H9 (cell line): ENCODE results near the gene CAMK2G. TPM values are rescaled to one million over a fixed set of nuclear protein-coding genes. Genes with fewer than 3 reads are reported as not detected.

ENCODE experiments used
- DNase-seq: peaks from one replicate; pipeline ENCODE4 v3.0.0-alpha.2; 2017
- H2AFZ ChIP-seq: one replicate; pipeline ENCODE4 v1.6.1; 2013; ENCODE audit warnings: mild to moderate bottlenecking, low read length, control low read depth, moderate library complexity
- H2AK5ac ChIP-seq: 2 replicates; pipeline ENCODE4 v1.6.1; 2013; ENCODE audit warnings: low read length, control low read depth, mixed read lengths; ENCODE audit not compliant: insufficient read length
- H2BK120ac ChIP-seq: one replicate; pipeline ENCODE4 v1.6.1; 2013; ENCODE audit warnings: low read depth, mild to moderate bottlenecking, low read length, control low read depth, inconsistent platforms; ENCODE audit not compliant: poor library complexity, severe bottlenecking
- H2BK12ac ChIP-seq: 2 replicates; pipeline ENCODE4 v1.6.1; 2013; ENCODE audit warnings: low read length, control low read depth, mixed read lengths, low read depth; ENCODE audit not compliant: insufficient read length
- H2BK15ac ChIP-seq: 2 replicates; pipeline ENCODE4 v1.6.1; 2013; ENCODE audit warnings: low read depth, low read length, control low read depth
- H2BK20ac ChIP-seq: one replicate; pipeline ENCODE4 v1.6.1; 2013; ENCODE audit warnings: low read depth, mild to moderate bottlenecking, low read length, control low read depth, inconsistent platforms; ENCODE audit not compliant: poor library complexity, severe bottlenecking
- H2BK5ac ChIP-seq: 2 replicates; pipeline ENCODE4 v1.6.1; 2013; ENCODE audit warnings: low read length, control low read depth, mixed read lengths; ENCODE audit not compliant: insufficient read length
- H3K14ac ChIP-seq: 2 replicates; pipeline ENCODE4 v1.6.1; 2013; ENCODE audit warnings: low read length, control low read depth; ENCODE audit not compliant: insufficient read depth
- H3K18ac ChIP-seq: 2 replicates; pipeline ENCODE4 v1.6.1; 2013; ENCODE audit warnings: low read depth, mild to moderate bottlenecking, mixed read lengths, low read length, control low read depth; ENCODE audit not compliant: insufficient read length
- H3K23ac ChIP-seq: 2 replicates; pipeline ENCODE4 v1.6.1; 2013; ENCODE audit warnings: low read length, control low read depth, mixed read lengths, low read depth; ENCODE audit not compliant: insufficient read length
- H3K23me2 ChIP-seq: 2 replicates; pipeline ENCODE4 v1.6.1; 2013; ENCODE audit warnings: low read depth, mild to moderate bottlenecking, mixed read lengths, low read length, control low read depth; ENCODE audit not compliant: insufficient read length, poor library complexity, severe bottlenecking
- H3K27ac ChIP-seq: 2 replicates; pipeline ENCODE4 v1.5.1; 2013; ENCODE audit warnings: low read length, control low read depth, mixed read lengths, low read depth; ENCODE audit not compliant: insufficient read length
- H3K27me3 ChIP-seq: 2 replicates; pipeline ENCODE4 v1.6.1; 2013; ENCODE audit warnings: low read length, control low read depth, inconsistent platforms; ENCODE audit not compliant: insufficient read depth
- H3K4ac ChIP-seq: 2 replicates; pipeline ENCODE4 v1.6.1; 2013; ENCODE audit warnings: low read depth, mild to moderate bottlenecking, control low read depth, inconsistent platforms, low read length, moderate library complexity
- H3K4me1 ChIP-seq: 2 replicates; pipeline ENCODE4 v1.6.1; 2013; ENCODE audit warnings: low read length, control low read depth, inconsistent platforms; ENCODE audit not compliant: insufficient read depth
- H3K4me2 ChIP-seq: 2 replicates; pipeline ENCODE4 v1.6.1; 2013; ENCODE audit warnings: low read length, control low read depth, mixed read lengths; ENCODE audit not compliant: insufficient read length, insufficient read depth
- H3K56ac ChIP-seq: 2 replicates; pipeline ENCODE4 v1.6.1; 2013; ENCODE audit warnings: low read depth, mild to moderate bottlenecking, mixed read lengths, low read length, control low read depth; ENCODE audit not compliant: insufficient read length
- H3K79me1 ChIP-seq: 2 replicates; pipeline ENCODE4 v1.6.1; 2013; ENCODE audit warnings: low read depth, mild to moderate bottlenecking, moderate library complexity, low read length, control low read depth, inconsistent platforms; ENCODE audit not compliant: insufficient read depth, poor library complexity, severe bottlenecking
- H3K79me2 ChIP-seq: 2 replicates; pipeline ENCODE4 v1.6.1; 2013; ENCODE audit warnings: low read length, control low read depth, inconsistent platforms; ENCODE audit not compliant: insufficient read depth
- H3K9ac ChIP-seq: 2 replicates; pipeline ENCODE4 v1.6.1; 2013; ENCODE audit warnings: low read length, control low read depth, mixed read lengths; ENCODE audit not compliant: insufficient read length; ENCODE audit errors: extremely low read depth
- H3K9me3 ChIP-seq: one replicate; pipeline ENCODE4 v1.6.1; 2013; ENCODE audit warnings: low read depth, low read length, inconsistent platforms; ENCODE audit not compliant: control insufficient read depth
- H3T11ph ChIP-seq: one replicate; pipeline ENCODE4 v1.6.1; 2013; ENCODE audit warnings: mild to moderate bottlenecking, low read length, control low read depth, inconsistent platforms
- H4K20me1 ChIP-seq: one replicate; pipeline ENCODE4 v1.6.1; 2013; ENCODE audit not compliant: control insufficient read depth, insufficient read length, insufficient read depth
- H4K5ac ChIP-seq: 2 replicates; pipeline ENCODE4 v1.6.1; 2013; ENCODE audit warnings: low read depth, mild to moderate bottlenecking, mixed read lengths, low read length, control low read depth; ENCODE audit not compliant: insufficient read length
- H4K8ac ChIP-seq: replicated peaks from 2 replicates; pipeline ENCODE4 v1.6.1; 2013; ENCODE audit warnings: low read length, control low read depth, mixed read lengths, low read depth; ENCODE audit not compliant: insufficient read length
- H4K91ac ChIP-seq: 2 replicates; pipeline ENCODE4 v1.6.1; 2013; ENCODE audit warnings: low read depth, mild to moderate bottlenecking, moderate library complexity, mixed read lengths, low read length, control low read depth; ENCODE audit not compliant: insufficient read length
- H3K27ac Mint-ChIP-seq, 3 experiments: 2 replicates in 2 of 3; 3 replicates in 1 of 3; pipeline ENCODE4 v1.8.0; 2020 to 2021; ENCODE audit warnings: mixed read lengths in 3 of 3, mild to moderate bottlenecking in 1 of 3, moderate library complexity in 1 of 3
- H3K27me3 Mint-ChIP-seq: 2 replicates; pipeline ENCODE4 v1.8.0; 2021; ENCODE audit warnings: low read depth, mild to moderate bottlenecking, moderate library complexity, mixed read lengths
- H3K36me3 Mint-ChIP-seq, 3 experiments: 2 replicates in 2 of 3; 3 replicates in 1 of 3; pipeline ENCODE4 v1.8.0; 2020 to 2021; ENCODE audit warnings: low read depth in 3 of 3, mixed read lengths in 3 of 3; ENCODE audit not compliant: insufficient read depth in 1 of 3
- H3K4me1 Mint-ChIP-seq, 2 experiments: 2 replicates each; pipeline ENCODE4 v1.8.0; 2020; ENCODE audit warnings: mixed read lengths in 2 of 2
- H3K4me3 Mint-ChIP-seq, 2 experiments: 2 replicates in 1 of 2; 3 replicates in 1 of 2; pipeline ENCODE4 v1.8.0; 2020 to 2021; ENCODE audit warnings: mild to moderate bottlenecking in 2 of 2, mixed read lengths in 2 of 2, moderate library complexity in 1 of 2
- H3K9me3 Mint-ChIP-seq, 2 experiments: 2 replicates in 1 of 2; 3 replicates in 1 of 2; pipeline ENCODE4 v1.8.0; 2020; ENCODE audit warnings: mild to moderate bottlenecking in 2 of 2, mixed read lengths in 2 of 2, moderate library complexity in 1 of 2
- WGBS: extraction: QIAGEN DNeasy Blood & Tissue Kit; methylation state at CpG from one replicate; pipeline ENCODE4 v1.1.7; 2013; ENCODE audit warnings: missing lambda C conversion rate, low lambda C conversion rate, mixed read lengths; ENCODE audit not compliant: insufficient read length; ENCODE audit errors: extremely low coverage; 5-methylcytosine and 5-hydroxymethylcytosine counted together
- total RNA-seq: library from RNA; stranded (reverse); gene quantifications from 2 replicates; pipeline ENCODE4 v1.2.1, GENCODE V29; 2021
- TF ChIP-seq, protein P1 (sequence below): fragments of 200-600 bp; sonication (generic); conservative IDR thresholded peaks from 3 replicates; pipeline ENCODE4 v1.8.0; 2021; ENCODE audit warnings: antibody characterized with exemption, mild to moderate bottlenecking

CAMK2G gene
- total RNA-seq, 1 experiment from 2014 or later = 31.8 TPM

DNA sequence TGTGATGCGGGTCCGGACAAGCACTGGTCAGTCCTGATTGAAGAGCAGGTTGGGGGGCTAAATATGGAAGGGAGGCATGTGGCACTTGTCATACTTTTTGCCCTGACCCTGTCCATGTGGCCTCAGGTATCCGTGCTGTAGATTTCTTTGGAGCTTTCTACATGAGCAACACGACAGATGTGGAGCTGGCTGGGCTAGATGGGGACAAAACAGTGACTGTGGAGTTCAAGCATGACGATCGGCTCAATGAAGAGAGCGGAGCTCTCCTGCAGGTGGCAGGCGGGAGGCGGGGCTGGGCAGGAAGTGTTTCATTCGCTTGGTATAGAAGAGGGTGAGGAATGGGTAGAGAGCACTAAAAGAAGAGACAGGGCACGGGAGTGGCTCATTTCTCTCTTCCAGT lies 105.5 kb downstream of the CAMK2G start:
- Histone ChIP-seq H4K91ac (no peak overlapping the region), H3K23me2 (peaks cover 3% of the 10 kb centered on the region), H3K4me2 (no peak overlapping the region), H3K4me1 (peaks cover 3% of the 10 kb centered on the region; the same call in 1 of the 2 replicates), H3K56ac (no peak overlapping the region), H3K79me2 (no peaks in the 10 kb centered on the region), H4K5ac (no peak overlapping the region), H2BK15ac (no peak overlapping the region), H2AK5ac (no peak overlapping the region), H2AFZ (no peak overlapping the region), H2BK12ac (no peak overlapping the region), H4K8ac (no peak overlapping the region), H3K9me3 (no peaks in the 10 kb centered on the region), H2BK120ac (no peak overlapping the region), H3K4ac (no peak overlapping the region), H3K9ac (no peak overlapping the region), H3K23ac (no peak overlapping the region), H2BK20ac (no peak overlapping the region), H2BK5ac (no peak overlapping the region), H3T11ph (no peak overlapping the region), H3K14ac (no peak overlapping the region), H4K20me1 (no peaks in the 10 kb centered on the region), H3K18ac (no peak overlapping the region), H3K27ac (no peak overlapping the region), H3K79me1 (no peaks in the 10 kb centered on the region), H3K27me3 (no peaks in the 10 kb centered on the region)
- H3K27ac Mint-ChIP-seq = peak overlapping the region in 1 of 3 experiments; percentile 20; a peak in 2 of 7 replicates
- no peaks in the 10 kb centered on the region for H3K27me3 Mint-ChIP-seq
- peak overlapping the region in 1 of 2 experiments; percentile 35; a peak in 1 of 5 replicates for H3K4me3 Mint-ChIP-seq
- no CpG with 5 or more reads among the region's 11 CpGs for WGBS
- DNase-seq = peak; percentile 55
- H3K4me1 Mint-ChIP-seq = peaks cover 16 to 21% of the 10 kb centered on the region in 2 experiments
- peaks cover 28 to 76% (median 58%) of the 10 kb centered on the region in 3 experiments for H3K36me3 Mint-ChIP-seq
- no peaks in the 10 kb centered on the region for H3K9me3 Mint-ChIP-seq
- TF ChIP-seq, protein P1, sequence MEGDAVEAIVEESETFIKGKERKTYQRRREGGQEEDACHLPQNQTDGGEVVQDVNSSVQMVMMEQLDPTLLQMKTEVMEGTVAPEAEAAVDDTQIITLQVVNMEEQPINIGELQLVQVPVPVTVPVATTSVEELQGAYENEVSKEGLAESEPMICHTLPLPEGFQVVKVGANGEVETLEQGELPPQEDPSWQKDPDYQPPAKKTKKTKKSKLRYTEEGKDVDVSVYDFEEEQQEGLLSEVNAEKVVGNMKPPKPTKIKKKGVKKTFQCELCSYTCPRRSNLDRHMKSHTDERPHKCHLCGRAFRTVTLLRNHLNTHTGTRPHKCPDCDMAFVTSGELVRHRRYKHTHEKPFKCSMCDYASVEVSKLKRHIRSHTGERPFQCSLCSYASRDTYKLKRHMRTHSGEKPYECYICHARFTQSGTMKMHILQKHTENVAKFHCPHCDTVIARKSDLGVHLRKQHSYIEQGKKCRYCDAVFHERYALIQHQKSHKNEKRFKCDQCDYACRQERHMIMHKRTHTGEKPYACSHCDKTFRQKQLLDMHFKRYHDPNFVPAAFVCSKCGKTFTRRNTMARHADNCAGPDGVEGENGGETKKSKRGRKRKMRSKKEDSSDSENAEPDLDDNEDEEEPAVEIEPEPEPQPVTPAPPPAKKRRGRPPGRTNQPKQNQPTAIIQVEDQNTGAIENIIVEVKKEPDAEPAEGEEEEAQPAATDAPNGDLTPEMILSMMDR = peak; percentile 31; the same call in 1 of the 3 replicates
